Stomach (tissue), 4 donors: ENCODE data around the gene ARID4B.

ENCODE experiments used
- EP300 ChIP-seq: sonication (generic); formaldehyde crosslinking; IDR thresholded peaks from one replicate; pipeline ENCODE4 v1.6.1; 2017; ENCODE audit warnings: antibody characterized with exemption
- POLR2A ChIP-seq, 4 donors: fragments of 450-650 bp; IDR thresholded peaks; one replicate each; pipeline ENCODE4 v1.6.1; 2016; ENCODE audit warnings: antibody characterized with exemption in 4 of 4, control low read depth in 2 of 4, mild to moderate bottlenecking in 1 of 4, moderate library complexity in 1 of 4
- POLR2AphosphoS5 ChIP-seq, 3 donors: sonication (generic); formaldehyde crosslinking; IDR thresholded peaks; one replicate each; pipeline ENCODE4 v1.6.1; 2016; ENCODE audit warnings: antibody characterized with exemption in 3 of 3
- TF ChIP-seq, protein P1 (sequence below), 7 experiments: fragments of 450-650 bp in 4 of 7; fragments of 200-600 bp in 3 of 7; sonication (generic) in 3 of 7; IDR thresholded peaks; one replicate each; pipeline ENCODE4 v1.5.1; 2016 to 2019; ENCODE audit warnings: antibody characterized with exemption in 7 of 7, control low read depth in 2 of 7, mild to moderate bottlenecking in 1 of 7

DNA sequence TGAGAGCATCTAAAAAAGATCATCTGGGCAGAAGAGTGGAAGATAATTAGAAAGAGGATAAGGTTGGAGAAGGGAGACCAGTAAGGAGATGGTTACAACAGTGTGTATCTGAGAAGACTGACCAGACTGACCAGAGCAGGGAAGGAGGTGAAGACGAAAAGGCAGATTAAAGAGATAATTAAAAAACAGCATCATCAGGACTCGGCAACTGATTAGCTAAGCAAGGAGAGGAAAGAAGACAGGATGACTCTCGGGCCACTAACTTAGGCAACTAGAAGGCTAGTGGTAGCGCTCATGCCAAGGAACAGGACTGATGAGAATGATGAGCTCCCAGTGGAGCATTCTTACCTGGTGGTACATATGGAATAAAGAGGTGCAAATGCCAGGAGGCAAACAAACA is 170.8 kb downstream of the ARID4B start:
- TF ChIP-seq, protein P1, sequence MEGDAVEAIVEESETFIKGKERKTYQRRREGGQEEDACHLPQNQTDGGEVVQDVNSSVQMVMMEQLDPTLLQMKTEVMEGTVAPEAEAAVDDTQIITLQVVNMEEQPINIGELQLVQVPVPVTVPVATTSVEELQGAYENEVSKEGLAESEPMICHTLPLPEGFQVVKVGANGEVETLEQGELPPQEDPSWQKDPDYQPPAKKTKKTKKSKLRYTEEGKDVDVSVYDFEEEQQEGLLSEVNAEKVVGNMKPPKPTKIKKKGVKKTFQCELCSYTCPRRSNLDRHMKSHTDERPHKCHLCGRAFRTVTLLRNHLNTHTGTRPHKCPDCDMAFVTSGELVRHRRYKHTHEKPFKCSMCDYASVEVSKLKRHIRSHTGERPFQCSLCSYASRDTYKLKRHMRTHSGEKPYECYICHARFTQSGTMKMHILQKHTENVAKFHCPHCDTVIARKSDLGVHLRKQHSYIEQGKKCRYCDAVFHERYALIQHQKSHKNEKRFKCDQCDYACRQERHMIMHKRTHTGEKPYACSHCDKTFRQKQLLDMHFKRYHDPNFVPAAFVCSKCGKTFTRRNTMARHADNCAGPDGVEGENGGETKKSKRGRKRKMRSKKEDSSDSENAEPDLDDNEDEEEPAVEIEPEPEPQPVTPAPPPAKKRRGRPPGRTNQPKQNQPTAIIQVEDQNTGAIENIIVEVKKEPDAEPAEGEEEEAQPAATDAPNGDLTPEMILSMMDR (IDR thresholded peaks at IDR 0.05): no peak
- no peak for TF ChIP-seq EP300
- TF ChIP-seq POLR2A (IDR thresholded peaks at IDR 0.05): no peak
- no peak for TF ChIP-seq POLR2AphosphoS5 (IDR thresholded peaks at IDR 0.05)
